Amniotic stem cell (primary cell): ENCODE measurements around the gene TNRC18.
A peak's percentile ranks its signal among the peaks of the same experiment; 100 is the strongest.

Experiments
- DNase-seq: peaks from one replicate; lab custom pipeline; 2025; lab: John Stamatoyannopoulos, UW

TNRC18 gene

DNA sequence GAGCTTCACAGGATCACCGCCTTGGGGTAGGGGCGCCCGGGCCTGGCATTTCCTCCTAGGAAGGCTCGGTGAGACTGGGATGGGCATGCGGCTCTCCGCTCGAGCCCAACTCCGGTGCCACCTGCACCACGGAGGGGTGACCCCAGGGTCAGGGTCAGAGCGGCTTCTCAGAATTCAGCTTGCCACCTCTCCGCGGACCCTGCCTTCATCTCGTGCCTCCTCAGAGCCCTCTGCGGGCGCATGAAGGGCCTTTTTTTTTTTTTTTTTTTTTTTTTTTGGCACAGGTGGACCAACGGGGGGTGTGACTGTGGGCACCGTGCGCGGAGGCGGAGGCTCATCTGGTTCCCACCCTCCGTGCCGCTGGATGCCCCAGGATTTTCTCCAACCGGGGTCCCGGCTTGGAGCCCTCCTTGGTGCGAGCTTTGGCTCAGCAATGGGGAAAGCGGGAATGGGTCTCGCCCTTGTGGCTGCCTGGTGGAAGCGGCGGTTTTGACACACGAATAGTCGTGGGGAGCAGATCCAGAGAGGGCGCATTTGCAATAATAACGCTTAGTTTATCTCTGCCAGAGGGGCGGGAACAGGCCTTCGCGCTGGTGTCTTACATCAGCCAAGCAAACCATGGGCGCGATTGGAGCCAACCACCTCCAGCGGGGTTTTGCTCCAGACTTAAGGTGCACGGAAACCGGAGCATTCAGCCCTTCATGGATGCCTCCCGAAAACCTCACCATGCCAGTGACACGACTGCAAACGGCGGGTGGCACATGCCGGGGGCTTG, 5.0 kb upstream of the TNRC18 start:
- peak; percentile 46 for DNase-seq

DNA sequence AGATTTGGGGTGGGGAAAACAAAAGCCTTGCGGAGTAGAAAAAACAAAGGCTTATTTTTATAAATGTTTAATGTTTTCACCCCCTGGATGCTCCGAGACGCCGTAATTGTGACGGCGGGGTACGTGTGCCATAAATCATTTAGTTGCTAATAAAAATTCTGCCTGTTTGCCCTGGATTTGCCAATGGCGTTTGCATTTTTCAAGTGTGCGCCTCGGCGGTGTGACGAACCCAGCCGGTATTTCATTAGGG, 2.5 kb upstream of the TNRC18 start:
- DNase-seq, result peak; percentile 35

DNA sequence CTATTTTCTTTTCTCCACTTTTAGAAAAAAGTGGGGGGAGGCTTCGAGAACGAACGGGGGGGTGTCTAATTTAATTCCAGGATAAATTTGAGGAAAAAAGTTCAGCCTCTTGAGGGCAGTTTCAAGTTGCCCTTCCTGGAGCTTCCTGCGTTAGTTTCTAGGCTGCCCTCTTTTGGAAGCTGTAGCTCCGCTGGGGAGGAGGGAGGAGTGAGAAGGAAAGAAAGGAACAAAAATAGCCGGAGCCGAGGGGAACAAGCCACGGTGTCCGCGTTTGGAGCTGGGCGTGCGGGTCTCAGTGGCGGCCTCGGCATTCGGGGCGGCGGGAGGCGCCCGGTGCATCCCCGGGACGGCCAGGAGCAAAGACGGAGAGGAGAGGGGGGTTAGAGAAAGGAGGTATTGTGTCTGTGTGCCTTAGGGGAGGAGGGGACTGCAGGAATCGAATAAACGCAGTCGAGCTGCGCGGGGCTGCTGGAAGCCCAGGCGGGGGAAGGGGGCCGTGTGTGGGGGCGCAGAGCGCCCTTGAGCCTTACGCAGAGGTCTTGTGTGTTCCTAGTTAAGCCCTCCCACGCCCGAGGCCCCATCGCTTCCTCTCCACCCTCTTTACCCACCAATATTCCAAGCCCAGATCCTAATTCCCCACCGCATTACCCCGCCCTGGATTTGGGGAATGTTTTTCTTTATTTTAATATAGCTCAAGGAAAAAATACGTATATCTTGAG, 2.0 kb upstream of the TNRC18 start:
- DNase-seq, result peak; percentile 74

DNA sequence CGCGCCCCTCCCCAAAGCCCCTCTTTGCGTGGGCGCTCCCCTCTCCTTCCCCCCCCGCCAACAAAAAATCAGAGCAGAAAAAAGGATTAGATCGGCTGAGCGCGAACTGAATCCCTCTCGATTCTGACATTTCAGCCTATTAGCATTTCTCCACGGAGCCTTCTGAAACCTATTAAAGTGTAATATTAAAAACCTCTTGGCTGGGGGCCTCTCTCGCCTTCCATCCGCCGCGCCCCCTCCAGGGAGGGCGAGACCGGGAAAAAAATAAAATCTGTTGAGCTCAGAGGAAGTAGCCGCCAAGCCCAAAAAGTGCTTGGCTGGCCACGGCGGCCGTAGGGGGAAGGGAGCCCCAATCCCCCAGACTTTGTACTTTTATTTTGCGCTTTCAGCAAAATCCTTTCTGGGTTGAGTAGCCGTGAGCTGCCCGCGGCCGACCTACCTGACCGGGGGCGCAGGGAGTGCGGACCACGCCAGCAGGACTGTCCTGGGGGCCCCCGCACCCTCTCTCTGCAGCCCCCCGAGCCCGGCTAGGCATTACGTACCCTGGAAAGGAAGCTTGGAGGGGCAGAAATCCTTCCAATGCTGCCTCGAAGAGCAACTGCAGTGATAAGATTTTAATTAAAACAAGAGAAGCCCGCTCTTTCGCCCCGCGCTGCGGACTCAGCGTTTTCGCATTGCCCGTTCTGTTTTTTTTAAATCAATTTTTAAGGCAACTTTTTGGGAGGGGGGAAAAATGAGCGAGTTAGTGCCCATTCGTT, 1.3 kb upstream of the TNRC18 start:
- no peak for DNase-seq

DNA sequence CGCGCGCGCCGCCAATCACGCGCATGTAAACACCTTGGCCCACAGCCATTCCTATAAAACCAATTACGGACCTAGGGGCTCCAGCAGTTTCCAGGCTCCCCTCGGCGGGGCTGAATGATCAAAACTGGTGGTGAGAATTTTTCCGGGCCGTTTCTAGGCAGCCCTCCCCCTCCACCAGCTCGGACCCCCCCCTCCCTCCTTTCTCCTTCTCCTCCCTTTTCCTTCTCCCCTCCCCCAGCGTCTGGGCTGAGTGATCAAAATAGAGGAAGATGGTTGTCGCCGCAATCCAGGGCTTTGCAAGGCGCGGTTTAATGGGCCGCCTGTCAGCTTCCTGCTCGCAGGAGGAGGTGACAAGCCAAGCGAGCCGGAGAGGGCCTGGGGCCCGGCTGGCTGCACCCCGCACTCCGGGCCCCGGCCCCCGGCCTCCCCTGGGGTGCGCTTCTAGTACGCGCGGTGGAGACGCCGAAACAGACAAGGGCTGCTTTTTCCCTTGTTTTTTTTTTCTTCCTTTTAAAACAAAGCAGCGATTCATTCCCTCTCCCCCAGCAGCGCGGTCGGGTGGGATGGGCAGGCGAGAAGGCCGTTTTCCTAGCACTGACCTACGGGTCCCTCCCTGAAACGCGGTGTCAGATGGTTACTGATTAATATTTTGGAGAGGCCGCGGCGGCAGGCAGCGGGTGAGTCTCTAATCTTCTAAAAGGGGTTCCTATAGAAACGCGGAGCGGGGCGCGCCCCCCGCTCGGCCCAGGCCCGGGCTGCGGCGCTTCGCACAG, 528 bp upstream of the TNRC18 start:
- DNase-seq, result peak; percentile 98

DNA sequence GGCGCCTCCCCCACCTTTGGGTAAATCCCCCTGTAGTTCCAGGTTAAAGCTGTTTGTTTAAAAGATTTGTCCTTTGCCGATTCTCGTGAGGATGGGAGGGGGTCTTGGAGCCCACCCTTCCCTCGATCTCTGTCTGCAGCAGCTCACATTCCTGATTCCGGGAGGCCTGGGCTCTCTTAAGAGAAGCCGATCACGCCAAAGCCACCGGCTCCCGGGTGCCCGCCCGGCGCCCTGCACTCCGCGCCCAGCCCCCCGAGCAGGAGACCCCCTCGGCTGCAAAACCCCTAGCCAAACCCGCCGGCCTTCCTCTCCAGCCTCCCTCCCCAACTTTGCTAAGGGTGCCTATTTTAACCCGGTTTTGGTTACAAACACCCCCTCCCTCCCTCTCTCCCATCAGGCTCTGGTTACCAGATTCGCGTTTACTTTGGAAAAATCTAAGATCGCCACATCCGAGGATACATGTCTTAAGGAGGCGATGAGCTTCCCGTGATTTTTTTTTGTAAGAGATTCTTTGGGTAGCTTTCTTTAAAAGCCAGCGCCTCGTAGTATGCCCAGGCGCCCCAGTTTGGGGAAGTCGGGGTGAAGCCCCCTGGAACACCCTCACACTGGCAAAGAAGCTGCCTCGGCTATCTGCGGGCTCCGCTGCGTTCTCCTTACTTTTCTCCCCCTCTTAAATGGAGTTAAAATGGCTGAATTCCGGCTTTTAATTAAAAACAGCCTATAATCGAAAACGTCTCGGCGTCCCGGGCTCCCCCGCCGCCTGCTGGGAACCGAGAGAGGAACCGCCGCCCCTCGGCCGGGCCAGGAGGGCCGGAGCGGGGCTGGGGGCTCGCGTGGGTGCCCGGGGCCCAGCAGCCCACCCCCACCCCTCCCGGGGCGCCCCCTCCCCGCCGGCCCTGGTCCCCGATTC, 983 bp downstream of the TNRC18 start:
- no peak for DNase-seq

DNA sequence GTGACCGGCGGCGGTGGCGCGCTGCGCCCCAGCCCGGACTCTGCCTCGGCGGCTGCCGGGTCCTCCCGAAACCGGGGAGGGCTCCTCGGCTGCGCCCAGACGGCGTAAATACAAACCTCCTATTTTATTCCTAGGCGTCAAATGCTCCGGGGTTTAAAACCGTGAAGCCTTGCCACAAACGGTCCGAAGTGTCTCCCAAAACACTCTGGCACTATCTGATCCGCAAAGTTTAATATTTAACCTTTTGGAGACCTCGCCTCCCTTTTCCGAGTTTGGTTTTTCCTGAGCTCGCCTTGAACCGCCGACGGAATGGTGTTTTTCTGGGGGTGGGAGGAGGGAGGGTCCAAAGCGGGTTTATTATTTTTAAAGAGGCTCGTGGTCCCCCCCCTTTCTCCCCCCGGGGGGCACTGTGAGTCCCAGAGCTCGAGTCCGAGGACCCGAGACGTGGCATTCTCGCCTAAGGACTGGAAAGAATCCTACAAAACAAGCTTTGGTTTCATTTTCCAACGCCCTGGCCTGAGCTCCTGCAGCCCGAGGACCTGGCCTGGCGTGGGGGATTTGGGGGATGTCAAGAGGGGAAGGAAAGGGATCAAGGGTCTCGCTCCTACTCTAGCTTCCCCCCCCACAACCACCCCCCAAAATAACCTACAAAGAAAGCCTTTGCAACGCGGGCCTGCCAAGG, 1.8 kb downstream of the TNRC18 start:
- peak; percentile 46 for DNase-seq

DNA sequence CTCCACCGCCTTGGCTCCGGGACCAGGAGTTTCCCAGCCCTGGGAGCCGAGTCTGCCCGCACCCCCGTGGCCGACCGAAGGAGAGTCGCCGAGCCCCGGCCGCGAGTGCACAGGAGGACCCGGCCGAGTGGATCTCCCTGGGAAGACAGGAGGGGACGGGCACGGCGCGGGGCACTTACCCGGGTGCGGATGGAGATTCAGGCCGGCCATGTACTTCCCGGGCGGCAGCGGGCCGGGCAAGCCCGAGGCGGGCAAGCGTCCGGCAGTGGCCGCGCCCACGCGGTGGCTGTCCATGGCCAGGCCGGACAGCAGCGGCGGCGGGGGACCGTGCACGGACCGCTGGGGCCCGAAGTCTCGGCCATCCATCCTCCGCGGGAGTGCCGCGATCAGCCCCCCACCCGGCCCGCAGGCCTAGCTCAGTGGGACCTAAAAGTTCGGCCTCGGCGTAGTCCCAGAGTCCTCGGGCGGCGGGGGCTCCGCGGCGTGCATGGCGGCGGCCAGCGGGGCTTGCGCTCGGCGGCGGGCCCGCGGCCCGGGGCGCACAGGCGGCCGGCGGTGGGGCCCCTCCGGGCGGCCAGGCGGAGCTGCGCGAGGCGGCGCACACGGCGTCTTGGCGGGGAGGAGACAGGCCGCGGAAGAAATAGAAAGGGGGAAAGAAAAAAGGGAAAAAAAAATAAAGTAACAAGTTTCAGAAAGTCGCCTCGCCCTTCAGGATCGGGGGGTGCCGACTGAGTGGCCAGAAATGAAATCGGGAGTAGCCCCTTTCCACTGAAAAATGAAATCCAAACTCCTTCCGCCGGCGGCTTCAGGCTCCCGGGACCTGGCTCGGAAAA, 2.5 kb downstream of the TNRC18 start:
- no peak for DNase-seq

DNA sequence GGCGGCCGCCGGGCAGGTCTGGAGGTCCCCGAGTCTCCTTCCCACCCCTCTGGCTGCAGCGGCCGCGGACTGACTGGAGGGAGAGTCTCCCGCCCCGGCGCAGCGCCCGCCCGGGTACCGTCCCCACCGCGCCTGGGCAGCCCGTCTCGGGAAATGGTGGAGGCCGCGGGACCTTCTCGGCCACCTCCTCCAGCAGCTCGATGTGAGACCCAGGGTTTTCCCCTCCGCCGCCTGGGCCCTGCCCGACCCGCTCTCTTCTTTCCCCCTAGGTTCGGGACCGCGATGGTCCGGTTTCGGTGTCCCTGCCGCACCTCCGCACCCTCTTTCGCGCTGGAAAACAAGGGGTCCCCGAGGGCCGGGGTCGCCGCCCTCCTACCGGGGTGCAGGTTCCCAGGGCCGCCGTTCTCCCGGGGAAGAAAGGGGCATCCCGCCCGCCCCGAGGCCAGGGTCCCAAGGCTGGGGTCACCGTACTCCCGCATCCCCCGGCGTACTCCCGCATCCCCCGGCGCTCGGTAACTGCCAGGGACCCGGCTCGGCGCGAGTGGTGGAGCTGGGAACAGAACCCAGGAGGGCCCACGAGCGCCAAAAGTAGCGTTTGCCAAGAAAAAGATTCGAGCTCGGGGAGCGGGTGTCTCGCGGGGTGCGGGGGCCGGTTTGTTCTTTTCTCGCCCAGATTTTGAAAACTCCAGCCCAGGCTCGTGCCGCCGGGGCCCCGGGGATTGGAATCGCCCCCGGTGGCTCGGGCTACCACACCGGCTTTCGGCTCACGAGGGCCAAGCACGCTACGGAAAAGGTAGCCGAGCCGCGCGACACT, 3.4 kb downstream of the TNRC18 start:
- no peak for DNase-seq

DNA sequence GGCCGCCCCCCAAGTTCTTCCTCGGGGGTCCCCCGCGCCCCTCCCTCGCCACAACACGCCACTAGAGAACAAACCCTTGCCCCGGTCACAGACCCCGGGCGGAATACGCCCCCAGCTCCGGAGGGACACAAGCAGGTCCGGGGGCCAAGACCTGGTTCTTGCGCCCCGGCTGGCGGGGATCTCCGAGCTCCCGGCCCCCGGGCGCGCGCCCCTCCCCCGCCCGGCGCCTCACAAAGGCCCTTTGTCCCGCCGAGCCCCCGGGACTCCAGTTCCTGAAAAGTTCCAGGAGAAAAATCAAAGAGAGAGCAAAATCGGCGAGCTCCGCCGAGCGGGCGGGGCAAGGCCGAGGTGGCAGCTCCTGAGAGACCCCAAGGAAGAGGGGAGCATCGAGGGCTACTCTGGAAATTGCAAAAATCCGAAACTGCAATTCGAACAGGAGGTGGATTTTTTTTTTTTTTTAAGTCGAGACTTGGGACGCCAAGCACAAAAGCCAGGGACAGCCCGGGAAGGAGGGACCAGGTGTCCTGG, 4.0 kb downstream of the TNRC18 start:
- no peak for DNase-seq

DNA sequence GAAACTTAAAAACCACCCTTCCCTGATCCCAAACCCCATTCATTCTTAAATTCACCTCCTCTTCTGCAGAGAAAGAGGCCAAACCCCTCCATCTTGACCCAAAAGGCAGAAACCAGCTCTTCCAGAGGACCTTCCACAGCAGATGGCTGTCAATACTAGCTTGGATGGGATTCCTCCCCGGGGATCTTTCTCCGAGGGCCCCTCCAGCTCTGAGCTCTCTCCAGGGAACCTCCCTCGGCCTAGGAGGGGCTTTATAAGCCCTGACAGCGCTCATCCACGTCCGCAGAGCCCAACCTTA, 5.4 kb downstream of the TNRC18 start:
- no peak for DNase-seq

DNA sequence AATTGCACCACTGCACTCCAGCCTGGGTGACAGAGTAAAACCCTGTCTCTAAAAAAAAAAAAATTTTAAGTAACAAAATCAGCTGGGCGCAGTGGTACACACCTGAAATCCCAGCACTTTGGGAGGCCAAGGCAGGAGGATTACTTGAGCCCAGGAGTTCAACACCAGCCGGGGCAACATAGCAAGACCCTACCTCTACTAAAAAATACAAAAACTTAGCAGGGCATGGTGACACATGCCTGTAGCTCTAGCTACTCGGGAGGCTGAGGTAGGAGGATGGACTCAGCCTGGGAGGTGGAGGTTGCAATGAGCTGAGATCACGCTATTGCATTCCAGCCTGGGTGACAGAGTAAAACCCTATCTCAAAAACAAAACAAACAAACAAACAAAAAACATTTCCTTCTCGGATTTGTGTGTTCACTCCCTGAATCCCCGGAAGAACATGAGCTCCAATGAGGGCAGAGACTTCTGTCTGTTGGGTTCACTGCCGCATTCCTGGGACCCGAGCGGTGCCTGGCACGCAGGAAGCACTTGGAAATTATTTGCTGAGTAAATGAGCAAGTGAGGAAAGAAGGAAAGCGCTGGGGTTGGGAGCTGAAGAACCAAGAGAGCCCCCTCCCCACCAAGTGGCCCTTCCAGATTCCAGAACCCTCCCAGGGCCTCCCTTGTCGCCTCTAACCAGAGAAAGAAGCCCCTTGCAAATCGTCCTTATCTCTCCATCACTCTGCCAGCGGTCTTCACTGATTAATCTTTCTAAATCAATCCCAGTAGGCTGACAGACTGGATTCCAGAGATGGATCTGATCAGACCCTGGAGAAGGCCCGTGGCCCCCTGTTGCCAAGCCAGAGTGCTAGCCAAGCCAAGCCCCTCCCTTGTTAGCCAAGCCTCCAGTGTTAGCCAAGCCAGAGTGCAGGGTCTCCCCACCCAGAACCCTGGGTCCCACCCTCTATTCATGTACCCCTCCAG, 6.2 kb downstream of the TNRC18 start:
- no peak for DNase-seq

DNA sequence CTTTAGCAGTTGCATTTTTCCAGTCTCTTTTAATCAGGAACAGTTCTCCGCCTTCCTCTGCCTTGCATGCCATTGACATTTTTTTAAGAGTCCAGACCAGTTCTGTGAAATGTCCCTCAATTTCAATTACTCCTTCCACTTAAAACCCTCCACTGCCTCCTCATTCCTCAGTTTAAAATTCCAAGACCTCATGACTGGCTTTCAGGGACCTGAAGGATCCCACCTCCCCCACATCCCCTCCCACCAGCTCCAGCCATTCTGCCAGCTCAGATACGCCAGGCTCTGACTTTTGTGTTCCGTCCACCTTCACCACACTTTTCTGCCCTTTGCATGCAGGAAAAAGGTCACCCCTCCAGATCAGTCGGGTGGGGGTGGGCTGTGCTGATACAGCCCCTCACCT, 8.7 kb downstream of the TNRC18 start:
- no peak for DNase-seq

DNA sequence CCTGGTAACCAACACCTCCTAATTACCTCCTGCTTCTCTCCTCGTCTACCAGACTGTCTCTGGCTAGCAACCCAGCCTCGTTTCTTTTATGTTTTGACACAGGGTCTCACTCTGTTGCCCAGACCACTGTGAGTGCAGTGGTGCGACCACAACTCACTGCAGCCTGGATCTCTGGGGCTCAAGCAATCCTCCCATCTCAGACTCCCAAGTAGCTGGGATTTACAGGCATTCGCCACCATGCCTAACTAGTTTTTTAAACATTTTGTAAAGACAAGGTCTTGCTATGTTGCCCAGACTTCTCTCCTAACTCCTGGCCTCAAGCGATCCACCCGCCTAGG, 10.2 kb downstream of the TNRC18 start:
- no peak for DNase-seq

DNA sequence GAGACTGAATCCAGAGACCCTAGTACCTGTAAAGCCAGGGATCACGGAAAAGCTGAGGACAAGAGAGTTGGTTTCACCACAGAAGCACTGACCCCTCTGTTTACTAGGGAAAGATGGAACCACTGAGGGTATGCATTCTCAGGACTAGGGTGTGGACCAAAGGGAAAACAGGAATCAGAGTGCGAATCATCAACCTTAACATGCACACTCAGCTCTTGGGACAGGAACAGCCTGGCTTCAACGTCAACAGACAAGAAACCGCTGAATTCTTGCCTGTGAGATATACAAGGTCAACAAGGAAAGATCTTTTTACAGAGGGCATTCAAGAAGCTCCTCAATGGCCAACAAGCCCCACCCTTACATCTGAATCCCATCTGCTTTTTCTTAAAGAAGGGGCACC, 14.9 kb downstream of the TNRC18 start:
- no peak for DNase-seq

DNA sequence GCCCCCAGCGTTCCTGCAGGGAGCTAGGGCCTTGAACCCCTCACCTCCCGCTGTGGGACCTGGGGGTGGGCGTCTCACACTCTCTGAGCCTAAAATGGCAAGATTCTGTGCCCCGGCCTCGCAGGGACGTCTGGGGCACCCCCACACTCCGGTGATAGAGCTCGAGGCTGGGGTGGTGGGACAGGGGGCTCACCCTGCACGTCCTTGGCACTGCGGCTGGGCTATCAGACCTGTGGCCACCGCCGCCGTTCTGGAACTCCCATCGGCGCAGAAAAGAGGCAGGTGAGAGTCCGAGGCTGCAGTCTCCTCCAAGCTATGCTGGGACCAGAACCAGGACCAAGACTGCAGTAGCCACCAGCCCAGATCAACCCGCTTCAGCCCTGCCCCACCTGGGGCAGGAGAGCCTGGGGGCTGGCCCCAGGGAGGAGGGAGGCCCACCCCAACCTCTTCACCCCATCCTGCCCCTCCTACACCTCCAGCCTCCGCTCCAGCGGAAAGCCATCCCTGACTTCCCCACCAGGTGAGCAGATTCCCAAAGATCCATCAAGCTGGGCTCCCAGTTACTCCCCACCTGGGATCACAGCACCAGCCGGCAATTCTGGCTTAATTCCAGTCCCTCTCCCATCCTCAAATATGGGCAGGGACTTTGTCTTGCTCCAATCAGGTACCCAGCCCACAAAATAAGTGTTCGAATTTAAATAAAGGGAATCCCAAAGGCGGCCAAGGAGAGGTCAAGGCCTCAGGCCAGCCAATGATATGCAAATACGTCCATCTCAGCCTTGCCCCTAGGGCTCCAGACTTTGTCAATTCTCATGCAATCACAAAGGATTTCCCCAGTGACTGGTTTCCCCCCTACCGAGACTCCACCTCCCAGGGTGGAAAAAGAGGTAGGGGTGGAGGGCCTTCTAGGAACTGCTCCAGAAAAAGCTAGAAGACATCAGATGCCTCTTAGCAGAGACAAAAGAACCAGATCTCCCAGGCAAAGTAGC, 16.4 kb downstream of the TNRC18 start:
- DNase-seq, result no peak

DNA sequence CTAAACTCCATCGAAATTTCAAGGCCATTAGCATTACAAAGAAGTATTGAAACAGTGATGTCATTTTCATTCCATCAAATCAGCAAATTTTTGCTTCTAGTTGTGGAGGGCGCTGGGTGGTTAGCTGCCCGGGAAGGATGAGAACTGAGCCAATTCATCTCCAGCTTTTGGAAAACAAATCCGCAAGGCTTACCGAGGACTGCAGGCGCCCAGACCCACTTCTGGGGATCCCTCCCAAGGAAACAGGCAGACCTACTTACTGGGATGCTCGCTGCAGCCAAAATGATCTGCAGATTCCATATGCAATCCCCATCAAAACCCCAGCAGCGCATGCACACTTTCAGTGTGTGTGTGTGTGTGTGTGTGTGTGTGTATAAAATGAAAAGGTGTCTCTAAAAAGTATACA, 19.2 kb downstream of the TNRC18 start:
- no peak for DNase-seq
